Breast epithelium (tissue), 4 donors: Measurements from ENCODE around the gene HCFC1. TPM values are rescaled to one million over a fixed set of nuclear protein-coding genes. Genes with fewer than 3 reads are reported as not detected.

Experiments used
- DNase-seq, 2 donors: peaks; one replicate each; pipeline ENCODE4 v3.0.0-alpha.2; 2019; ENCODE audit warnings: low spot score in 2 of 2
- H3K27ac ChIP-seq, 2 donors: fragments of 200-600 bp; sonication (generic) in 1 of 2; one replicate each; pipeline ENCODE4 v1.5.1; 2016 to 2019; ENCODE audit warnings: mild to moderate bottlenecking in 1 of 2
- H3K27me3 ChIP-seq, 2 donors: fragments of 200-600 bp; sonication (generic) in 1 of 2; one replicate each; pipeline versions ENCODE4 v1.5.1 to v1.6.0; 2017 to 2019; ENCODE audit warnings: control low read depth in 1 of 2, mild to moderate bottlenecking in 1 of 2
- H3K36me3 ChIP-seq: fragments of 200-600 bp; one replicate; pipeline ENCODE4 v1.5.1; 2019
- H3K4me1 ChIP-seq, 2 donors: fragments of 200-600 bp; sonication (generic); one replicate each; pipeline ENCODE4 v1.5.1; 2016 to 2019; ENCODE audit warnings: control low read depth in 1 of 2
- H3K4me3 ChIP-seq, 3 donors: fragments of 200-600 bp; sonication (generic); 1 replicate in 2 of 3; 2 replicates in 1 of 3; pipeline ENCODE4 v1.5.1; 2016 to 2019; ENCODE audit warnings: mild to moderate bottlenecking in 3 of 3, moderate library complexity in 2 of 3
- H3K9me3 ChIP-seq, 2 donors: fragments of 200-600 bp; sonication (generic) in 1 of 2; one replicate each; pipeline ENCODE4 v1.5.1; 2016 to 2019; ENCODE audit warnings: control low read depth in 1 of 2
- POLR2A ChIP-seq: fragments of 450-650 bp; IDR thresholded peaks from one replicate; pipeline ENCODE4 v1.6.1; 2016; ENCODE audit warnings: antibody characterized with exemption, mild to moderate bottlenecking, moderate library complexity
- POLR2AphosphoS5 ChIP-seq, 3 donors: sonication (generic); formaldehyde crosslinking; IDR thresholded peaks; one replicate each; pipeline ENCODE4 v1.6.1; 2017; ENCODE audit warnings: antibody characterized with exemption in 3 of 3
- intact Hi-C: fragments of 100-400 bp; cut with DNase I; formaldehyde crosslinking; loops from one replicate; pipeline ENCODE4 v1.15.1; 2023; ENCODE audit warnings: low total_unique reads
- total RNA-seq, 3 donors: library from RNA; depleted of rRNA; stranded (reverse); fragments of >200 nt; gene quantifications; one replicate each; pipeline ENCODE4 v1.1.0, GENCODE V29; 2016
- TF ChIP-seq, protein P1 (sequence below), 3 donors: fragments of 450-650 bp; IDR thresholded peaks; one replicate each; pipeline ENCODE4 v1.5.1; 2016 to 2017; ENCODE audit warnings: antibody characterized with exemption in 3 of 3, mild to moderate bottlenecking in 3 of 3, moderate library complexity in 3 of 3

The HCFC1 gene
- total RNA-seq, 3 donors from 2014 or later: 20.2 to 23.0 (median 22.6) TPM

DNA sequence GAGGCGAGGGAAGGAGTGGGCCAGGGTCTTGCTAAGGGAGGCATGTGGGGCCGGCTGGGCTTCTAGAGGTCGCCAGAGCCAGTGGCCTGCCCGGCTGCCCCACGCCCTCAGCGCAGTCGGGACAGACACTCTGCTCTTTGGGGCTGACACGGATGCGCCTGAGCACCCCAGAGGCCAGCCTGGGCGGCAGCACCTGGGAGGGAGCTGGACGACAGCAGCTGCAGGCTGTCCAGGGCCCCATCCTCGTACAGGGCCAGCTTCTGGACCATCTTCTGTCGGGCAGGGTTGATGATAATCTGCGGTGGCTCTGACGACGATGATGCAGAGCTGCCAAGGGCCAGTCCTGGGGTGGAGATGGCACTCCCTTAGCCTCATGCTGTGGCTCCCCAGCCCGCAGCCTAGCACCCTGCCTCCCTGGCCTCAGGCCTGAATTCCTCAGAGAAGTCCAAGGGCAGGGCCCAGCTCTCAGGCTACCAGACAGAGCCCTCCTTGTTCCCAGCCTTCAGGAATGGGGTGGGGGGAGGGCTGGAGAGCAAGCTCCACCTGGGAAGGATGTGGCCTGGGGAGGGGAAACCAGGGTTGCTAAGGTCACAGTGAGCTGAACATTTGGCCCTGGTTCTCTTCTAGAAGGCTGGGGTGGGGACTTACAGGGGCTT, 40.8 kb upstream of the HCFC1 start:
- TF ChIP-seq, protein P1, sequence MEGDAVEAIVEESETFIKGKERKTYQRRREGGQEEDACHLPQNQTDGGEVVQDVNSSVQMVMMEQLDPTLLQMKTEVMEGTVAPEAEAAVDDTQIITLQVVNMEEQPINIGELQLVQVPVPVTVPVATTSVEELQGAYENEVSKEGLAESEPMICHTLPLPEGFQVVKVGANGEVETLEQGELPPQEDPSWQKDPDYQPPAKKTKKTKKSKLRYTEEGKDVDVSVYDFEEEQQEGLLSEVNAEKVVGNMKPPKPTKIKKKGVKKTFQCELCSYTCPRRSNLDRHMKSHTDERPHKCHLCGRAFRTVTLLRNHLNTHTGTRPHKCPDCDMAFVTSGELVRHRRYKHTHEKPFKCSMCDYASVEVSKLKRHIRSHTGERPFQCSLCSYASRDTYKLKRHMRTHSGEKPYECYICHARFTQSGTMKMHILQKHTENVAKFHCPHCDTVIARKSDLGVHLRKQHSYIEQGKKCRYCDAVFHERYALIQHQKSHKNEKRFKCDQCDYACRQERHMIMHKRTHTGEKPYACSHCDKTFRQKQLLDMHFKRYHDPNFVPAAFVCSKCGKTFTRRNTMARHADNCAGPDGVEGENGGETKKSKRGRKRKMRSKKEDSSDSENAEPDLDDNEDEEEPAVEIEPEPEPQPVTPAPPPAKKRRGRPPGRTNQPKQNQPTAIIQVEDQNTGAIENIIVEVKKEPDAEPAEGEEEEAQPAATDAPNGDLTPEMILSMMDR (IDR thresholded peaks at IDR 0.05): no peak
- TF ChIP-seq POLR2A: no peak
- no peak for TF ChIP-seq POLR2AphosphoS5 (IDR thresholded peaks at IDR 0.05)
- Histone ChIP-seq H3K4me3 (no peak overlapping the region), H3K27me3 (peaks cover 4 to 62% of the 10 kb centered on the region in 2 donors), H3K27ac (peak overlapping the region; percentile 62 to 74), H3K4me1 (no peaks in the 10 kb centered on the region), H3K9me3 (no peaks in the 10 kb centered on the region), H3K36me3 (no peaks in the 10 kb centered on the region)
- peak; percentile 54 to 71 for DNase-seq
- intact Hi-C loops: no loop called here

DNA sequence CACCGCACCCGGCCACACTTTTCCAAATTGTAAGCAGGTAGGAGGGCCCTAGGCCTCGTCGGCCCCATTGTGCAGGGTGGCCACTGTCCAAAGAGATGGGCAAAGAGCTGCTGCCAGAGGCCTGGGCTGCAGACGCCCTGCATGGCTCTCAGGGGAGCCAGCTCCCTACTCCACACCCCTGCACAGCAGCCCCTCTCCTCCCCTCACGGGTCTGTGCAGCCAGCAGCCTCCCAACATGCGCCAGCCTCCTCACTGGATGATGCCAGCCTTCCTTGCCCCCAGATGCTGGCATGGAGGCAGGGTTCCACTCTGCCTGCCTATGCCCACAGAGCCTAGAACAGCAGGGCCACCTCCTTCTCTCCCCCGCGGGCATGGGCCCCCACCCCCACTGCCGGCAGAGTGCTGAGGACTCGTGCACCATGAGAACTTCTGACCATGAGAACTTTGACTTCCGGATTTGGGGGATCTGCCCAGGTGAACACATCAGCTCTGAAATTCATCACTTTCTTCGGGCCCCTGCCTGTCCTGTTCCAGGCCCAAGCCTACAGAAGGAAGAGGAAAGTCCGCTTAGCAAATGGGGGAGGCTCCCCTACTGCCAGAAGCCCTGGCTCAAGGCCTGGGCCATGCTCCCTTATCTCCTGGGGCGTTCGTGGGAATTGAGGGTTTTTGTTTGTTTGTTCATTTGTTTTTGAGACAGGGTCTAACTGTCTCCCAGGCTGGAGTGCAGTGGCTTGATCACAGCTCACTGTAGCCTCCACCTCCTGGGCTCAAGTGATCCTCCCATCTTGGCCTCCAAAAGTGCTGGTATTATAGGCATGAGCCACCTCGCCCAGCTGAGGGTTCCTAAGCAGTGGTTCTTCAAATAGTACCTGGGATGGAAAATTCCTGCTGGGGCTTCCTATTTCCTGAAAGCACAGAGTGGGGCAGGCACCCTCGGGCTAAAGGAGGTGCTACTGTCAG, 40.0 kb upstream of the HCFC1 start:
- TF ChIP-seq POLR2A: no peak
- TF ChIP-seq, protein P1 (IDR thresholded peaks at IDR 0.05): no peak
- no peak for TF ChIP-seq POLR2AphosphoS5 (IDR thresholded peaks at IDR 0.05)
- H3K36me3 ChIP-seq: no peaks in the 10 kb centered on the region
- peak overlapping the region; percentile 62 to 74 for H3K27ac ChIP-seq
- intact Hi-C loops: no loop called here
- DNase-seq: no peak
- no peaks in the 10 kb centered on the region for H3K9me3 ChIP-seq
- no peaks in the 10 kb centered on the region for H3K4me1 ChIP-seq
- peaks cover 4 to 64% of the 10 kb centered on the region in 2 donors for H3K27me3 ChIP-seq
- H3K4me3 ChIP-seq: no peak overlapping the region

DNA sequence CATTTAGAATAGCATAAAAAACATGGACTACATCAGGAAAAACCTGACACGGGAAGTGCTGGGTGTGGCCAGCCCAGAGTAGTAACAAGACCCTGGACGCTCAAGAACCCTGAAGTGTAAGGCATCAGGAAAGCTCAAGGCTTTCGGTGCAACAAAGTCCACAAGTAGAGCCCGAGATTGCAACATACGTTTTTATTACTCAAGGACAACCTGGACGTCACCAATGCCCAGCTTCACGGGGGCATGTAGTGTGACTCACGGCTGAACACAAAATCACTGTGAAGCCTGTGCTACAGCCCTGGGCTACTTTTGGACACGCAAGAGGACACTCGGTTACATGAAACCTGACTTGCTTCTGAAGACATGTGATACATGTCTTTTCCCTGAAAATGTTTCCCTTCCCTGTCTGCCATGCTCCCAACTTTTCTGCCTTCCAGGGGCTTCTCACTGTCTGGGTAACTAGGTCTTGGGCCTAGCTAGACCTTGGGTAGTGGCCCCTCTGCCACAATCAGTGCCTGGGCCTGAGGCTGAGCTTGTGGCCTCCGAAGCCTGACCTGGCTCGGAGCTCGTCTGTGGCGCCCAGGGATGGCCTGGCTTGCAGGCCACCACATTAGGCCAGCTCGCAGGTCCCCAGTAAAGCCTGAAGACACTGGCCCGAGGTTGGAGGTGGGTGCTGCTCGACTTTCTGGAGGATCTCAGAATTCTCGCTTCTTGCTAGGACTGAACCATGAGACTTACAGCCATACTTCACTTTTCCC, 38.9 kb upstream of the HCFC1 start:
- Histone ChIP-seq H3K9me3 (no peaks in the 10 kb centered on the region), H3K4me1 (no peaks in the 10 kb centered on the region), H3K4me3 (no peak overlapping the region), H3K36me3 (no peaks in the 10 kb centered on the region), H3K27ac (no peak overlapping the region), H3K27me3 (peaks cover 0 to 59% of the 10 kb centered on the region in 2 donors)
- intact Hi-C loops: no loop called here
- no peak for DNase-seq
- TF ChIP-seq POLR2AphosphoS5 (IDR thresholded peaks at IDR 0.05): no peak
- TF ChIP-seq, protein P1 (IDR thresholded peaks at IDR 0.05): no peak
- no peak for TF ChIP-seq POLR2A

- Histone ChIP-seq H3K36me3 (no peaks in the 10 kb centered on the region), H3K4me3 (no peak overlapping the region), H3K4me1 (no peaks in the 10 kb centered on the region), H3K27ac (peak overlapping the region in 1 of 2 donors; percentile 34), H3K27me3 (peaks cover 0 to 45% of the 10 kb centered on the region in 2 donors), H3K9me3 (no peaks in the 10 kb centered on the region)
- DNase-seq: no peak
- TF ChIP-seq POLR2AphosphoS5 (IDR thresholded peaks at IDR 0.05): no peak
- TF ChIP-seq, protein P1 (IDR thresholded peaks at IDR 0.05): no peak
- TF ChIP-seq POLR2A: no peak
- intact Hi-C loops: no loop called here
Observed at GRCh38 chrX:154008521-154008920, 36.9 kb upstream of the HCFC1 start.
